ENCODE data around the gene HRAS. TPM values are rescaled to one million over a fixed set of nuclear protein-coding genes. Genes with fewer than 3 reads are reported as not detected.

The HRAS gene
- total RNA-seq, 1 donor from 2014 or later = 77.7 TPM

- no peaks in the 10 kb centered on the region for H3K27me3 Mint-ChIP-seq (ENCODE audit: low read depth)
- no peak overlapping the region for H3K4me3 Mint-ChIP-seq (ENCODE audit: unreplicated experiment)
- no peak for DNase-seq (ENCODE audit: low spot score)
- H3K4me1 Mint-ChIP-seq (ENCODE audit: low read depth) = peaks cover 14% of the 10 kb centered on the region
- H3K36me3 Mint-ChIP-seq (ENCODE audit: low read depth) = peaks cover 20% of the 10 kb centered on the region
- no peak for TF ChIP-seq CTCF (IDR thresholded peaks at IDR 0.05)
- peak overlapping the region; percentile 49 for H3K27ac Mint-ChIP-seq (ENCODE audit: unreplicated experiment)
- peaks cover 7% of the 10 kb centered on the region for H3K9me3 Mint-ChIP-seq (ENCODE audit: low read depth)
These were observed 22.4 kb downstream of the HRAS start for GRCh38 chr11:512761-513595.

- Mint-ChIP-seq H3K9me3 (ENCODE audit: low read depth) (no peaks in the 10 kb centered on the region), H3K27me3 (ENCODE audit: low read depth) (no peaks in the 10 kb centered on the region), H3K4me3 (ENCODE audit: unreplicated experiment) (peak overlapping the region; percentile 36), H3K36me3 (ENCODE audit: low read depth) (peaks cover 7% of the 10 kb centered on the region), H3K4me1 (ENCODE audit: low read depth) (peaks cover 32% of the 10 kb centered on the region), H3K27ac (ENCODE audit: unreplicated experiment) (no peak overlapping the region)
- TF ChIP-seq CTCF (IDR thresholded peaks at IDR 0.05) = no peak
- no peak for DNase-seq (ENCODE audit: low spot score)
These were observed 26.4 kb downstream of the HRAS start for GRCh38 chr11:508956-509355.

- Mint-ChIP-seq H3K27ac (ENCODE audit: unreplicated experiment) (peak overlapping the region; percentile 74), H3K4me3 (ENCODE audit: unreplicated experiment) (peak overlapping the region; percentile 93), H3K9me3 (ENCODE audit: low read depth) (no peaks in the 10 kb centered on the region), H3K36me3 (ENCODE audit: low read depth) (peaks cover 7% of the 10 kb centered on the region), H3K27me3 (ENCODE audit: low read depth) (no peaks in the 10 kb centered on the region), H3K4me1 (ENCODE audit: low read depth) (peaks cover 38% of the 10 kb centered on the region)
- TF ChIP-seq CTCF (IDR thresholded peaks at IDR 0.05) = no peak
- no peak for DNase-seq (ENCODE audit: low spot score)
These were observed 27.5 kb downstream of the HRAS start for GRCh38 chr11:507727-508515.

GRCh38 chr11:506995-507726 lies 28.2 kb downstream of the HRAS start, which contains the start of gene RNH1:
Gene RNH1 (minus strand): TSS chr11:507242. CDS start chr11:502162, 5,080 bp downstream.
- peak; percentile 100 for DNase-seq (ENCODE audit: low spot score)
- Mint-ChIP-seq H3K27me3 (ENCODE audit: low read depth) (no peaks in the 10 kb centered on the region), H3K9me3 (ENCODE audit: low read depth) (no peaks in the 10 kb centered on the region), H3K4me1 (ENCODE audit: low read depth) (peaks cover 40% of the 10 kb centered on the region), H3K36me3 (ENCODE audit: low read depth) (peaks cover 7% of the 10 kb centered on the region), H3K4me3 (ENCODE audit: unreplicated experiment) (peak within 1 kb of the TSS; percentile 93), H3K27ac (ENCODE audit: unreplicated experiment) (peak within 1 kb of the TSS; percentile 100)
- TF ChIP-seq CTCF (IDR thresholded peaks at IDR 0.05) = no peak
